Activated CD4-positive, alpha-beta T cell treated with anti-CD3 and anti-CD28 coated beads for 48 hours (primary cell): ENCODE data around the gene PEPD.
"Not testable (repeated sequence)": the region's sequence is repeated elsewhere in the genome, so short reads cannot be mapped to it uniquely, and the experiment has no call there.

Experiments used
- DNase-seq: peaks from one replicate; pipeline ENCODE4 v3.0.0-alpha.2; 2020

PEPD gene

DNA sequence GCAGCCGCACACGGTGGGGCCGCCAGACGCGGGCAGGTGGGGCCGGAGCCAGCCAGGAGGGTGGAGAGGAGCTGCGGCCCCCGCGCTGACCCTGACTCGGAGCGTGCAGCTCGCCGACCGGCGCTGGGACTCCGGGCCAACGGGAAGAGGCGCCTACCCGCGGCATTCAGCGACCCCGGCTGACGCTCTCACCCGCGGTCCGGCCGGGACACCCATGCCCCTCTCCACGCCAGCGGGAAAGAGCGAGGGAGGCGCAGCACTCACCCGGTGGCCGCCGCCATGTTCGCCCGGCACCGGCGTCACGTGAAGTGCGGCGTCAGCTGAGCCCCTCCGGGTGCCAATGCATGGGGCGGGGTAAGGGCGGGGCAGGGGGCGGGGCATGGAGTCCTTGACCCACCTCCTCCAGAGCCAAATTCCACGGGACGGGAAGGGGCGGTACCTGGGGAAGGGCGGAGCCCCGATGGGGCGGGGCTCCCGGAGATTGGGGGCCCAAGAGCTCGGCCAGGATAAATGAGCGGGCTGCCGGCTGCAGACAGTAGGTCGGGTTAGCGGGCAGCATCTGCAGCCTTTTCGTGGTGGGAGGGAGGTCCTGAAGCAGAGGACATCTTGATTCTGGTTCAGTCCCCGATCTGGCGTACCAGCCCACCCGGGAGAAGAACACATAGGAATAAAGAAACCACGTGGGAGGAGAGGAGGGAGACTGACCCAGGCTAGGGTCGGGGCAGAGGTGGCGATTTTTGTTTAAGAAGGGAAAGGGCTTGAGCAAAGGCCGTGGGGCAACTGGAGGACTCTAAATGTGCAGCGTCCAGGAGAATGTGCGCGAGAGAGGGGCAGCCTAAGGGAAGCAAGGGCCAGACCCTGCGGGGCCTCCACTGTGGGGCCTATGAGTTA is at the start of gene PEPD:
Gene PEPD, minus strand, starts transcription at position 312 of the 891 bp plus-strand sequence. Its CDS starts 31 bp downstream, at position 281.
- DNase-seq, result peak; percentile 89

DNA sequence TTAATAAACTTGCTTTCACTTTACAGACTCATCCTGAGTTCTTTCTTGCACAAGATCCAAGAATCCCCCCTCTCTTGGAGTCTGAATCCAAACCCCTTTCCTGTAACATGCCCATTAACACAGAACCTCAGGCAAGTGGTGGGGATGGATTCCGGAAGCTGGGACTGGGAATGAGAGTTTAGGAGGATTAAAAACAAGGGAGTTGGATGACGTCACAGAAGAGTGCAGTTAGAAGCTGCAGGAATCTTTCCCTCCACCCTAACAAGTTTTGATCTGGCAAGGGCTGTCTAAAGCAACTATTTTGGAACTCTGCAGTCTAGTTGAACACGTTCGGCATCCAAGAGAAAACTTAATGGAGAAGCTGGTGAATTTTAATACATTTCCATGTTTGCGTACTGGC is 48.2 kb upstream of the PEPD start:
- no peak for DNase-seq

- no peak for DNase-seq
Observed at GRCh38 chr19:33568706-33569105, 47.1 kb upstream of the PEPD start.

- no peak for DNase-seq
Observed at GRCh38 chr19:33564836-33565338, 43.3 kb upstream of the PEPD start.

- DNase-seq, result no peak
Observed at GRCh38 chr19:33562636-33563035, 41.0 kb upstream of the PEPD start.

DNA sequence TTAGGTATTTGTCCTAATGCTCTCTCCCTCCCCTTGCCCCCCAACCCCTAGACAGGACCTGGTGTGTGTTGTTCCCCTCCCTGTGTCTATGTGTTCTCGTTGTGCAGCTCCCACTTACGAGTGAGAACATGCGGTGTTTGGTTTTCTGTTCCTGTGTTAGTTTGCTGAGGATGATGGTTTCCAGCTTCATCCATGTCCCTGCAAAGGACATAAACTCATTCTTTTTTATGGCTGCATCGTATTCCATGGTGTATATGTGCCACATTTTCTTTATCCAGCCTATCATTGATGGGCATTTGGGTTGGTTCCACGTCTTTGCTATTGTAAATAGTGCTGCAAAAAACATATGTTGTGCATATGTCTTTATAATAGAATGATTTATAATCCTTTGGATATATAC is 40.1 kb upstream of the PEPD start:
- not testable (repeated sequence) for DNase-seq

DNA sequence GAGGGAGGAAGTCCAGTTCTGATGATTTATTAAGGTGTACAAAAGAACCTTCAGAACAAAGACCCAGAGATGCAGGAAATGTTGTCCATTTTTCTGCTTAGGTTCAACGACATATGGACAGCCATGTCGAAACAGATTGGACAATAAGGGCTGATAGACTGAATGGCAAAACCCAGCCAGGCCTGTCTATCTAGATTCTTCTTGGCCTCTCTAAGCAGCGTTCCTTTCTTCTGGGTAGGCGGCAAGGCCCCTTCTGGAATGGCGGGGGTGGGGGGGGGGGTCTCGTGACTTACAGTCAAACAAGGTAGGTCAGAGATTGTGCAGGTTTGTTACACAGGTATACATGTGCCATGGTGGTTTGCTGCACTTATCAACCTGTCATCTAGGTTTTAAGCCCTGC is 39.7 kb upstream of the PEPD start:
- no peak for DNase-seq

DNA sequence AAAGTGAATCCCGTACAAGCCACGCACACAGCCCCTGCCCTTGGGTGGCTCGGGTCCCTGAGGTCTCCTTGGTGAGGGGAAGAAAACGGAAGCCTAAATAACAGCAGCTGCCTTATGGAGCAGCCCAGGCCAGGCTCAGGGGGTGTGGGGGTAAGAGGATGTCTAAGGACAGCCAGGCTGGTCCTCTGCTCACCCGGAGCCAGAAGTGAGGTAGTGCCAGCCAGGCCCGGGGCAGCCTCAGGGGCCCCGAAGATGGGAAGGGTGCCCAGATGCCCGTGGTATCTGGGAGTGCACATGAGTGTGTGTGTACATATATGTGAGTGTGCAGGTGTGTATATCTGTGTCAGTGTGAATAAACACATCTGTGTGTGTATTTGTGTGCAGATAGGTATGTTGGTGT is 38.4 kb upstream of the PEPD start:
- no peak for DNase-seq

- DNase-seq, result no peak
Observed at GRCh38 chr19:33558856-33559255, 37.3 kb upstream of the PEPD start.

DNA sequence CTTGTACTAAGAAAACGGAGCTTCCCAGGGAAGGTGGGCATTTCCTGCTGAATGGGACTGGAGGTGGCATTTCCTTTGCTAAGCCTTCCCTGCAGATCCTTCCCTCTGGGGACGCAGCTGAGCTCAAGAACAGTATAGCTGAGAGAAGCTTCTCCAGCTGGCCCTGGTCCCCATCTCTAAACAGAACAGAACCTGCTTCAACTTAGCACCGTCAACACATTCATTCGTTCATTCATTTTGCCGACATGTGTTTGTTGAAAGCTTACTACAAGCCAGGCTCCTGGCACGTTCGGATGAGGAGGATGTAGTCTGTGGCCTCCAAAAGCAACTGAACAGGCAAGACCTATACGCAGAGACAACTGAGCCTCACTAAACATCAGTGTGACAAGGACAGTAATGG is 36.6 kb upstream of the PEPD start:
- no peak for DNase-seq

DNA sequence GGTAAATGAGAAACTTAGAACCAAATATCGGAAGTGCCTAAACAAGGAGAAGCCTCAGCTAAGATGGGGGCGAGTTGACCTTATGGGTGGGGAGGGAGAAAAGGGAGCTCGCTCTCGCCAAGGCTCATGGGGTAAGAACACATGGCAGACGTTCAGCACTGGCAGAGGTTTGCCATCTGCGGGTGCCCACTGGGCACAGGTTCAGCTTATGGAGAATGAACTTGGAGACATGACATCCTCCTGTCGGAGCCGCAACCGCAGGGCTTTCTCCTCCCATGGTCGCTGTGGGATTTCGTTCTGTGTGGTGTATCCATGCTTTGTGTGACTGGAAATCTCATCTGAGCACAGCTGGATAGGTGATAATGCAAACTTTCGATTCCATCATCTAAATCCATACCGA is 36.1 kb upstream of the PEPD start:
- DNase-seq, result no peak

GRCh38 chr19:33557196-33557595 is 35.6 kb upstream of the PEPD start:
- DNase-seq, result no peak

DNA sequence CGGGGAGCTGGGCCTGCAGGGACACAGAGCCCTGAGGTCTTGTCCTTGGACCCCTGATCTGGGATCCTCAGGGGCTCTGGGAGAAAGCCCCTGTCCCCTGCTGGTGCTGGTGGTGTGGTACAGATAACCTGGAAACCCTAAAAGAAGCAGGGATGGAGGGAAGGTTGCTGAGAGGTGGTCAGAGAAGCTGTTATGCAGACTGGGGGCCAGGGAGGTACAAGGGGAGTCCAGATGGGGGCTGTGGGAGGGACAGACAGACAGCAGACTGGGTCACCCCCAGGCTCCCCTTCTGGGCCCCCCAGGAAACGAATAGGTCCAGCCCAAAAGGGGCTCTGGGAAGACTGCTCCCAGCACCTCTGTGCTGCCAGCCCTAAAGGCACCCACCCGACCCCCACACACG is 34.7 kb upstream of the PEPD start:
- DNase-seq, result no peak

GRCh38 chr19:33555726-33556125 is 34.1 kb upstream of the PEPD start:
- DNase-seq, result not testable (repeated sequence)

GRCh38 chr19:33554821-33555220 is 33.2 kb upstream of the PEPD start:
- DNase-seq, result no peak

GRCh38 chr19:33554391-33554790 is 32.8 kb upstream of the PEPD start:
- DNase-seq, result no peak

DNA sequence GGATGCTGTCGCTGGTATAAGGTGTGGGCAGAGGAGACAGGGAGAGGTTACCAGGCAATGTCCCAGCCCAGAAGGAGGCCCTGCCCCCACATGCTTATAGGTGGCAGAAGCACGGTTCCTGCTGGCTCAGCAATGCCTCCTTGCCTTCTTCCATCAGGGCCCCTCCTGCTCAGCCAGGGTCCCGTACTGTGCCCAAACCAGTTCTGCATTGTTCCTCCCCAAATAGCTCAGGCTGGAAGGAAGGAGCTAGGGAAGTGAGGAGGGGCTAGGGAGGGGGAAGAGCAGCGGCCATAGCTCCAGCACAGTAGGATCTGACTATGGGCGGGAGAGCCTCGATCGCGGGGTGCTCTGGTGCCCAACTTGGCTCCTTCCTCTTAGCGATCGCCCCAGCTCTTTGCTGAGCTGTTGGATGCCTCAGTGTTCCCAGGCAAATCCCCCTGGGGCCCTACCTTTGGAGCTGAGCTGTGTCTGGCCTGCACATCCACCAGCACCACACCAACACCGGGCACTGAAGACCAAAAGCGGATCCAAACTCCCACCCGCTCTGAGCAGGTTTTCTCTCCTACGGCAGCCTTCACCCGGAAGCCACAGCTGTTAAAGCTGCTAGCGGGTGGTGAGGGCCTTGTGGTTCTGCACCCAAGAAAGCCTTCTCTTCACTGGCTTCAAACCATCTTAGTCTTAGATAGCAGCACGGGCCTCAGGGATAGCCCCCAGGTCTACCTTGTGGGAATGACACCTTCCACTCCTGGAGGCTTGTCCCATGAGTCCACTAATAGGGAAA is 32.1 kb upstream of the PEPD start:
- DNase-seq, result no peak

DNA sequence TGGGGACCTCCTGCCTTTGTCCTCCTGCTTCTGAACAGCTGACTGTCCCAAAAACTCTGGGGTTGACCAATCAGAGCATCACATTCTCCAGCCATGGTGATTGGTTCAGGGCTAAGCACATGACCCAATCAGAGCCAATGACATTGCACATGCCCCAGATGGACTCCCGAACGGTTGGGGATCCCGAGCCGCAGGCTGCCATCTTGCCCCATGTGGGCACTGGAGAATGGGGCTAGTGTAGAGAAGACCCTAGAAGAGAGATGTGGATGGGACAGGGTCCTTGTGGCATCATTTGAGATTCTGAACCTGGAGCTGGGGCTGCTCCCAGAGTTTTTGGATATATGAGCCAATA is 31.3 kb upstream of the PEPD start:
- DNase-seq, result no peak

GRCh38 chr19:33552191-33552927 is 30.8 kb upstream of the PEPD start:
- no peak for DNase-seq

DNA sequence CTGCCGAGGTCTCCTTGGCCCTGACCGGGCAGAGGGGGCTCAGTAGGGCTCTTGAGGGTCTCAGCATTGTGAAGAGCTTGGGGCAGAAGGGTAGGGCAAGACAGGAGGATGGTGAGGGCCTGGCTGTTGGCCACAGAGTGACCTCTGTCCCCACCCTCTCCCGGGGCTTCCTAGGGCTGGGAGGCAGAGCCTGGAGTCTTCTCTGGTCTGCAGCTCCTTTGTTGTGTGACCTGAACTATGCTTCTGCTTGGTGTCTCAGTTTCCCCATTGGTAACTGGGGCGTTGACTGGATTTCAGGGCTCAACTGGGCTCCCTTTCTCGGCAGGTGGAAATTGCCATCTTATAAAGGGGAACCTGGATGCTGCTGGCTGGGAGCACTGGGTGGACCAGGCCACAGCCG is 30.1 kb upstream of the PEPD start:
- DNase-seq, result no peak

DNA sequence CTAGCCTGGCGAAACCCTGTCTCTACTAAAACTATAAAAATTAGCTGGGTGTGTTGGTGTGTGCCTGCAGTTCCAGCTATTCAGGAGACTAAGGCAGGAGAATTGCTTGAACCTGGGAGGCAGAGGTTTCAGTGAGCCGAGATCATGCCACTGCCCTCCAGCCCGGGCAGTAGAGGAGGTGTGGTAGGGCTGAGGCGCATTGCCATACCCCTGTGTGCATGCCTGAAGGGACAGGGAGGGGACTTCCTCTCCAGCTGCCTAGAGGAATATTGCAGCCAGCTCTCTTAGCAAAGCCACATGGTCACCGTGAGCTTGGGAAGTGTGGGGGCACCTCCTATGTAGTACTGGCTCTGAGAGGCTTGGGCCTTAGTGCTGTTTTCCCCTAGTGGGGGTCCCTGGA is 29.2 kb upstream of the PEPD start:
- no peak for DNase-seq

DNA sequence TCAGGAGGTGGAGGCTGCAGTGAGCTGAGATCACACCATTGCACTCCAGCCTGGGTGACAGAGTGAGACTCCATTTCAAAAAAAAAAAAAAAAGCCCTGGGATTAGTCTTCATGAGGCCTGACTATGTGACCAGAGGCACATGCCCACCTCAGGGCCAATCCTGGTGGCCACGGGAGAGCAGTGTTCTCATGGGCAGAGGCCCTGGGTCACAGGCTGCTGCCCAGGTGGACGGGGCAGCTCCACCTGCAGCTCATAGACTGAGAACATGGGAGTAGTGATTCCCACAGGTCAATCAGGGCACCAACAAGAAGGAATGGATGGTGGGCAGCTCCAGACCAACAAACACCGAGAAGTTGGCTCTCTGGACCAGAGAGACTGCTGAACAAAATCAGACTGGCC is 26.1 kb upstream of the PEPD start:
- no peak for DNase-seq

GRCh38 chr19:33546656-33547055 is 25.1 kb upstream of the PEPD start:
- DNase-seq, result no peak
